HG03175 (cell line): Measurements from ENCODE around the gene EPC2.
"Not testable (repeated sequence)": the region's sequence is repeated elsewhere in the genome, so short reads cannot be mapped to it uniquely, and the experiment has no call there.

Experiments used
- ATAC-seq: cut with Tn5 transposase; IDR thresholded peaks from one replicate; pipeline ENCODE4 v1.9.1; 2021; ENCODE audit warnings: mild to moderate bottlenecking, moderate library complexity; ENCODE audit not compliant: unreplicated experiment

Gene EPC2

DNA sequence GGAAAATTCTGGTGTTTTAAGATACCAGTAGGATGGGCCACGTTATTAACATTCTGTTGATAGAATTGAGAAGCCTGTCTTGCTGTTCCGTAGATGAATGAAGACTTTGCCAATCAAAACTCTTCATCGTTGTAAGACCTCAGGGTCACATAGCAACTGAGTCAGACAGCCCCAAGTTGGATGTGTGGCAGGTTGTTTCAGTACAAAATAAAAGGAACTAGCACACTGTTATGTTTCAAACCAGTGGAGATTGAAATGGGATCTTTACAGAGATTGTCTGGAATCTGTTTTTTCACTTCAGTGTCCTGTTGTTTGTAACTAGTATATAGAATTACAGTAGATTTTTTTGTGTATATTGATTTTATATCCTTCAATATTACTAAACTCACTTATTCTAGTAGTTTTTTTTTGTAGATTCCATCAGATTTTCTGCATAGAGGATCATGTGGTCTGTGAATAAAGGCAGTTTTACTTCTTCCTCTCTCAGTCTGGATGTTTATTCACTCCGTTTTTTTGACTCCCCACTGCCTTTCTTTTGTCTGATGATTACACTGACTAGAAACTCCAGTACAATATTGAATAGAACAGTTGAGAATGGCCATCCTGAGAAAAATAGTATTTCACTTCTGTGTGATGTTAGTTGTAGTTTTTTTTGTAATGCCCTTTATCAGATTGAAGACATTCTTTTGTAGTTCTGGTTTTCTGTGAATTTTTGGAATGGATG is 22.7 kb downstream of the EPC2 start:
- ATAC-seq: no peak

DNA sequence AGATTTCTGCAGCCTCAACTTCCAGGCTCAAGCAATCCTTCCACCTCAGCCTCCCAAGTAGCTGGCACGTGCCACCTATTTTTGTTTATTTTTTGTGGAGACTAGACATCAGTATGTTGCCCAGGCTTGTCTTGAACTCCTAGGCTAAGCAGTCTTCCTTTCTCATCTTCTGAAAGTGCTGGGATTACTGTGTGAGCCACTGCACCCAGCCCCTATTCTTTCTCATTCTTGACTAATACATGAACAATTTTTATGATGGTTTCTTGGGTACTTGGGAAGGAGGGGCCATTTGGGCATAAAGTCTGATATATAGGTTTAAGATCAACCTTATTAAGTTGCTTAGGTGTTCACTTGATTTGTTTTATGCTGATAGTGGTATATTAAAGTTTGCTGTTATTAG is 26.2 kb downstream of the EPC2 start:
- no peak for ATAC-seq

DNA sequence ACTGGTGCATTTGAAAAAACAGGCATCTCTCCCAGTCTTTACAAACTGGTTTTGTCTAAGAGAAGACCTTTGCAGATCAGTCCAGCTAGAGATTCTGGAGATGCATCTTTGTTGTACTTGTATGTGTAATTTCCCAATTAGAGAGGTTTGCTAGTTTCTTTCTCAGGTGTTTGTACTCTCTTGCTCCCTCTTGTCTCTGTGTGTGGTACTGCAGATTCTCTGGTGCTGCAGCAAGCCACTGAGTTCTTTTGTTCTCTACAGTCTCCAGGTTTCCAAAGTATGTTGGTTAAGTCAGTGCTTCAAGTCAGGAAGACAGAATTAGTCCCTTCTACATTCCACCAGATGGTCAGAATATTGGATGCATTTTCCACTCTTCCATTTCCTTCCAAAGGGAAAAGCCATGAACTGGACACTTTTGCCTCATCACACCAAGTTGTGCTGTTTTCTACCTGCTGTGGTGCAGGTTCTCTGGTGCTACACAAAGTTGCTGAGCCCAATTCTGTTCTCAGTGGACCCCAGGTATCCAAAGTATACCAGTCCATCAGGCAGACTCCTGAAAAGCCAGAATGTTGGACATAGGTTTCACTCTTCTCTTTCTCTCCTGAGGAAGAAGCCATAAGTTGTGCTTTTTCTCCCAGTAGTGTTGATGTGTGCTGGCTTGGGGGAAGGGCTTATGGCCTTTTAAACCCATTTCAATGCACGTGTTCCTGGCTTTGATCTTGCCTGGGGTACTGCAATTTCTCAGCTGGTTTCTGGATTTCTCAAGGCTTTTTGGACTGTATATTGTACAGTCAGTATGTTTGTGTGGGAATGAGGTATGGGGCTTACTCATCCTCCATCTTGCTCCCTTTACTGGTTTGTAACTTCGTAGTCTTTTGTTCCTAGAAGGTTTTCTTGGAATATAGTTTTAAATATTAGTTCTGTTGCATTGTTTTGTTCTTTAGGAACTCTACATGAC is 29.8 kb downstream of the EPC2 start:
- ATAC-seq: peak; percentile 80

DNA sequence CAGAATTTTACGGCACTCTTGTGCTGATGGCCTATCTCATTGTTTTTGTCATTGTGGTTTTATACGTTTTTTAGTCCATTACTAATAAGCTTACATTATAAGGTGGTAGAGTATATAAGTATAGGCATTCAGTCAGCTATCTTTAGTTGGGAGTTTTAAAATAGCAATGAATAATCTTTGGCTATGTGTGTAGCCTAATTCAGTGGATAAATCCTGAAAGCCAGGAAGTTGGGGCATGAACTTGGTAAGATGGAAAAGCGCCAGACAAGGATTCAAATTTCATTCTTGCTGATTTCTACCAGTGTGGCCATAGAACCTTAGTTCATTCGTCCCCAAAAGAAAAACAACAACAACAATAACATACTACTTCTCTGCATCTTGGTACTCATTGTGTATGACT is 31.2 kb downstream of the EPC2 start:
- ATAC-seq: no peak

DNA sequence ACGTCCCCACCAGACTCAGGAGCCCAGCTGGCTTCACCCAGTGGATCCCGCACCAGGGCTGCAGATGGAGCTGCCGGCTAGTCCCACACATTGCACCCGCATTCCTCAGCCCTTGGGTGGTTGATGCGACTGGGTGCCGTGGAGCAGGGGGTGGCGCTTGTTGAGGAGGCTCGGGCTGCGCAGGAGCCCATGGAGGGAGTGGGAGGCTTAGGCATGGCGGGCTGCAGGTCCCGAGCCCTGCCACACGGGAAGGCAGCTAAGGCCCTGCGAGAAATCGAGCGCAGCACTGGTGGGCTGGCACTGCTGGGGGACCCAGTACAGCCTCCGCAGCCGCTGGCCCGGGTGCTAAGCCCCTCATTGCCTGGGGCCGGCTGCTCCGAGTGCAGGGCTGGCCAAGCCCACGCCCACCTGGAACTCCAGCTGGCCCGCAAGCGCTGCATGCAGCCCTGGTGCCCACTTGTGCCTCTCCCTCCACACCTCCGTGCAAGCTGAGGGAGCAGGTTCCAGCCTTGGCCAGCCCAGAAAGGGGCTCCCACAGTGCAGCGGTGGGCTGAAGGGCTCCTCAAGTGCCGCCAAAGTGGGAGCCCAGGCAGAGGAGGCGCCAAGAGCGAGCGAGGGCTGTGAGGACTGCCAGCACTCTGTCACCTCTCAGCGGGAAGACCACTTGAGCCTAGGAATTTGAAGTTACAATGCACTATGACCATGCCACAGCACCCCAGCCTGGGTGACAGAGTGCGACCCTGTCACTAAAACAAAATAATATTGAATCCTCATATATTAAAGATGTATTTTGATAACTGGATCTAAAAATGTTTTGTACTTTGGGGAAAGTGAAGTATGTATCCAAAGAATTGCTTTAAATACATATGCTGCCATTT is 34.0 kb downstream of the EPC2 start:
- not testable (repeated sequence) for ATAC-seq

DNA sequence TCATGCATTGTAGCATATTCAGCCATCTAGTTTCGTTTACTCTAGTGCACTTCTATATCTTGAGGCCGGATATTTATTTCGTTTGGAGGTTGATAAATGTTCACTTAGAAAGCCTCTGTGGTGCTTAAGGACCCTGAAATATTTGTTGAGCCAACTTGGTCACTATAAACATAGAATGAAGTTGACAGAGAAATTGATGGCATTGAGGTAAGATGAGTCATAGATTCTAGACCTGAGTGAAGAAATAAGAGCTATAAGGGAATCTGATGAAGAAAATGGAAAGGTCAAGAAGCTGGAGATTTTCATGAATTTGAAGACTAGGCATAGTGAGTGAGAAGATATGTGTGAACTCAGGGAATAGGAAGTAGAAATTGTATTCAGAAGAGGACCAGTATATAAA is 35.9 kb downstream of the EPC2 start:
- ATAC-seq: no peak

DNA sequence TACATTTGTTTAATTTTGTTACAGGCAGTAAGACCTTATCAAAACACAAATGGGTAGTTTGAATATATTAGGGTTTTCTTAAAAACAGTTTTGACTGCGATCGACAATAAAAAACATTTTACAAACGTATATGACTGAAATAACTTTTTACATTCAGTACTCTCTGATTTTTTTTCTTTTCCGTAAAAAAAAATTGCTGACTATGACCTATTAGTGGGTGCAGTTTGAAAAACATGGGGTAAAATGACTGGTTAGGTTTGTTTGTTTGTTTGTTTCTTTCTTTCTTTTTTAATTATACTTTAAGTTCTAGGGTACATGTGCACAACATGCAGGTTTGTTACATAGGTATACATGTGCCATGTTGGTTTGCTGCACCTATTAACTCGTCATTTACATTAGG is 36.9 kb downstream of the EPC2 start:
- ATAC-seq: no peak

DNA sequence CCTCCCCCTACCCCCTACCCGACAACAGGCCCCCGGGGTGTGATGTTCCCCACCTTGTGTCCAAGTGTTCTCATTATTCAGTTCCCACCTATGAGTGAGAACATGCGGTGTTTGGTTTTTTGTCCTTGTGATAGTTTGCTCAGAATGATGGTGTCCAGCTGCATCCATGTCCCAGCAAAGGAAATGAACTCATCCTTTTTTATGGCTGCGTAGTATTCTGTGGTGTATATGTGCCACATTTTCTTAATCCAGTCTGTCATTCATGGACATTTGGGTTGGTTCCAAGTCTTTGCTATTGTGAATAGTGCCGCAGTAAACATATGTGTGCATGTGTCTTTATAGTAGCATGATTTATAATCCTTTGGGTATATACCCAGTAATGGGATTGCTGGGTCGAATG is 37.3 kb downstream of the EPC2 start:
- not testable (repeated sequence) for ATAC-seq

DNA sequence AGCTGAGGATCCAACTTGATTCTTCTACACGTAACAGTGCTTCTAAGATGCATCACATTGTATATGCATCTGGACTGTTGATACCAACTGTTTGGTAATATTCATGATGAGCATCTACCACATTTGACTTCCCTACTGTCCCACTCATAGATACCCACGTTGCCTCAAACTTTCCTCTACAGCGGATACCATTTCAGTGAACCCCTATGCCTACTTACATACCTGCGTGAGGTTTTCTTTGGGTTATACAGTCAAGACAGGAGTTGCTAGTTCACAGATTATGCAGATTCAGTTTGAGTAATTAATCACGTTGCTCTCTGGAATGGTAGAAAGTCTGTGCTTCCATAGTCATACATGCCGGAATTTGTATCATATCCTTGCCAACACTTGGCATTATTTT is 40.0 kb downstream of the EPC2 start:
- no peak for ATAC-seq

DNA sequence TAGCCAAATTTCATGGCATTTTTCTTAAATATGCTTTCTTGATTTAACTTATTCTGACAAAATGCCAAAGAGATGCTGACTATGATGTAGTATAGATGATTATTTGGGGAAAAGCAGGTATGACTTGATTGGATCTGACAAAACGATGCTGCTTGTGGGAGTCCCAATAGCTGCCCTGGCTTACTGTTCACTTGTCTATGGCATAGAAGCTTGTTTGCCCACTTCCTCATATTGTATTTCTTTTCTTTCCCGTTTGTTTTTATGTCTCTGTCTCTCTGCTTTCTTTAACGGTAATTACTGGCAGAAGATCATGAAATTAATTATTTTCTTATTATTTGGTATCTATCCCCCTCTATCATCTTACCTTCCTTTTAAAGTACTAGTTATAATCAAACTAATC is 43.0 kb downstream of the EPC2 start:
- no peak for ATAC-seq

DNA sequence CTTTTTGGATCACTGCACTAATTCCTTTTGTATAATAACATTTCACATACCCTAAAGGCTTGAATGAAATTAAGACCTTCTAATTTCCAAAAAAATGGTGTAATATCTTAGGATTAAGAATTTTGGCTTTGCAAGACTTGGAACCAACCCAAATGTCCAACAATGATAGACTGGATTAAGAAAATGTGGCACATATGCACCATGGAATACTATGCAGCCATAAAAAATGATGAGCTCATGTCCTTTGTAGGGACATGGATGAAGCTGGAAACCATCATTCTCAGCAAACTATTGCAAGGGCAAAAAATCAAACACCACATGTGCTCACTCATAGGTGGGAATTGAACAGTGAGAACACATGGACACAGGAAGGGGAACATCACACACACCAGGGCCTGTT is 43.5 kb downstream of the EPC2 start:
- ATAC-seq: not testable (repeated sequence)

DNA sequence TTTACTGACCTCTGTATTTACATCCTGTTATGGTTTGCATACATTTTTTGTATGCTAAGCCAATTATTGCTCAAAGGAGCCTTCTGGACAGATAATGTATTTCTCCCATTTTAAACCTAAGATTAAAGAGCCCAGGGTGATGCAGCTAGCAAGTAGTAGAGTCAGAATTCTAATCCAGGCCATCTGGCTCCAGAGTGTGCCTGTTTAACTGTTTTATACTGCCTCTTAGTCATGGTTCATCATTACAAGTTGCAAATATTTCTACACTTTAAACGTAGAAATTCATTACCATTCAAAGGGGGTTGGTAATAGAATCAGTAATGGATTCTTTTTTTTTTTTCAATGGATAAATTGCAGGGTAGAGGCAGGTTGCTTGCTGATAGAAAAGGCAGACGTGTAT is 52.4 kb downstream of the EPC2 start:
- ATAC-seq: no peak

DNA sequence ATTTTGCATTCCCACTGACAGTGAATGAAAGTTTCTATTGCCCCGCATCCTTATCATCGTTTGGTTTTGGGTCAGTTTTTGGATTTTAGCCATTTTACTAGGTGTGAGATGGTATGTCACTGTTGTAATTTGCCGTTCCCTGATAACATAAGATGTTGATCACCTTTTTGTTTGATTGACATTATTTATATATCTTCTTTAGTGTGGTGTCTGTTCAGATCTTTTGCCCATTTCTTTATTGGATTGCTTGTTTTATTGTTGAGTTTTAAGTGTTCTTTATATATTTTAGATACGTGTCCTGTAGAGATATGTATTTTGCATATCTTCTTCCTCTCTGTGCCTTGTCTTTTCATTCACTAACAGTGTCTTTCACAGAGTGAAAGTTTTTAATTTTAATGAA is 55.3 kb downstream of the EPC2 start:
- ATAC-seq: no peak

DNA sequence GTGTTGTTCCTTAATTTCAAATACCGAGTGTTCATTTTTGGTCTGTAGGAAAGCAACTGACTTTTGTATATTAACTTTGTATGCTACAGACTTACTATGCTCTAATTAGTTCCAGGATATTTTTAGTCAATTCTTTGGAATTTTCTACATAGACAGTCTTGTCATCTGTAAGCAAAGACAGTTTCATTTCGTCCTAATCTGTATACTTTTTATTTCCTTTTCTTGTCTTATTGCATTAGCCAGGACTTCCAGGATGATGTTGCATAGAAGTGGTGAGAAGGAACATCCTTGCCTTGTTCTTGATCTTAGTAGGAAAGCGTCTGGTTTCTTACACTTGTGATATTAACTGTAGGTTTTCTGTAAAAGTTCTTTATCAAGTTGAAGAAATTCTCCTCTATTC is 56.5 kb downstream of the EPC2 start:
- ATAC-seq: no peak

DNA sequence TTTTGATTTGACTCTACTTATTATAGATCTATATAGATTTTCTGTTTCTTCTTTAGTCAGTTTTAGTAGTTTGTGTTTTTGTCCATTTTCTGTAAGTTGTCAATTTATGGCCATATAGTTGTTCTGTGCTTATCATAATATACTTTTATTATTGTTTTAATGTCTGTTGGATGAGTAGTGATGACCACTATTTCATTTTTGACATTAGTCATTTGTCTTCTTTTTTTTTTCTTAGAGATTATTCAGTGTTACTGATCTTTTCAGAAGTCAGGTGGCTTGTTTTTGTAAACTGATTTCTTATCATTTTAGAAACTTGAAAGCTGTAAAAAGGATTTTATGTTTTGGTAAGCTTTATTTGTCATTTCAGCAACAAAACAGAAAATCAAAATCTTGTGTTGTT is 57.3 kb downstream of the EPC2 start:
- no peak for ATAC-seq

DNA sequence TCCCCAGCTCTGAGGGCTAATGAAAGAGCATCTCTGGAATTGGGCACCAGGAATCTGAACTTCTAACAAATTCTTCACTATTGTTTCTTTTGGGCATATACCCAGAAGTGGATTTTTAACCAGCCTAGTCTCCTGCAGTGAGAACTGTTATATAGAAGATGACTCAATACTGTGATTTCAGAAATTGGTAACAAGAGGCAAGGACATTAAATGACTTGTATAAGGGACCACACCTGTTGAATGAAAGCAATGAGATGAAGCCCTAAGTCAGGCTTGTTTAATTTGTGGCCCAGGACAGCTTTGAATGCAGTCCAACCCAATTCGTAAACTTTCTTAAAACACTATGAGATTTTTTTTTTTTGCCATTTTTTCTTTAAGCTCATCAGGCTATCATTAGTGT is 57.9 kb downstream of the EPC2 start:
- ATAC-seq: no peak

DNA sequence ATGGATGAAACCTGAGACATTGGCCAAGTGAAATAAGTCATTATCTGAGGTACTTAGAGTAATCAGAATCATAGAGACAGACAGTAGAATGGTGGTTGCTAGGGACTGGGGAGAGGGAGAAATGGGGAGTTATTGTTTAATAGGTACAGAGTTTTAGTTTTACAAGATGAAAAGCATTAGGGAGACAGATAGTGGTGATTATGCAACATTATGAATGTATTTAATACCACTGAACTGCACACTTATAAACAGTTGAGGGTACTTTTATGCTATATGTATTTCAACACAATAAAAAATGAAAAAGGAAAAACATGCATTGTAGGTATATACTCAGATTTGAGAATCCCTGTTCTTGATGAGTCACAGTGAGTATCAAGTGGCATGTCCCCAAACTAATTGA is 59.7 kb downstream of the EPC2 start:
- ATAC-seq: no peak

DNA sequence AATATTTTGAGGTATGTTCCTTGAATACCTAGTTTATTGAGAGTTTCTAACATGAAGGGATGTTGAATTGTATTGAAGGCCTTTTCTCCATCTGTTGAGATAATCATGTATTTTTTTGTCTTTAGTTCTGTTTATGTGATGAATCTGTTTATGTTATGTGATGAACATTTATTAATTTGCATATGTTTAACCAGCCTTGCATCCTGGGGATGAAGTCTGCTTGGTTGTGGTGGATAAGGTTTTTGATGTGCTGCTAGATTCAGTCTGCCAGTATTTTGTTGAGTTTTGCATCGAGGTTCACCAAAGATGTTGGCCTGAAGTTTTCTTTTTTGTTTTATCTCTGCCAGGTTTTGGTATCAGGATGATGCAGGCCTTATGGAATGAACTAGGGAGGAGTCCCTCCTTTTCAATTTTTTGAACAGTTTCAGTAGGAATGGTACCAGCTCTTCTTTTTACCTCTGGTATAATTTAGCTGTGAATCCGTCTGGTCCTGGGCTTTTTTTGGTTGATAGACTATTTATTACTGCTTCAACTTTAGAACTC is 71.9 kb downstream of the EPC2 start:
- no peak for ATAC-seq

DNA sequence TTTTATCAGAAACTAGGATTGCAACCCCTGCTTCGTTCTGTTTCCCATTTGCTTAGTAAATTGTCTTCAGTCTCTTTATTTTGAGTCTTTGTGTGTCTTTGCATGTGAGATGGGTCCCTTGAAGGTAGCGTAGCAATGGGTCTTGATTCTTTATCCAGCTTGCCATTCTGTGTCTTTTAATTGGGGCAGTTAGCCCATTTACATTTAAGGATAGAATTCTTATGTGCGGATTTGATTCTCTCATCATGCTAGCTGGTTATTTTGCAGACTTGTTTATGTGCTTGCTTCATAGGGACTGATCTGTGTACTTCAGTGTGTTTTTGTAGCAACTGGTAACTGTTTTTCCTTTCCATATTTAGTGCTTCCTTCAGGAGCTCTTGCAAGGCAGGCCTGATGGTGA is 73.5 kb downstream of the EPC2 start:
- no peak for ATAC-seq

DNA sequence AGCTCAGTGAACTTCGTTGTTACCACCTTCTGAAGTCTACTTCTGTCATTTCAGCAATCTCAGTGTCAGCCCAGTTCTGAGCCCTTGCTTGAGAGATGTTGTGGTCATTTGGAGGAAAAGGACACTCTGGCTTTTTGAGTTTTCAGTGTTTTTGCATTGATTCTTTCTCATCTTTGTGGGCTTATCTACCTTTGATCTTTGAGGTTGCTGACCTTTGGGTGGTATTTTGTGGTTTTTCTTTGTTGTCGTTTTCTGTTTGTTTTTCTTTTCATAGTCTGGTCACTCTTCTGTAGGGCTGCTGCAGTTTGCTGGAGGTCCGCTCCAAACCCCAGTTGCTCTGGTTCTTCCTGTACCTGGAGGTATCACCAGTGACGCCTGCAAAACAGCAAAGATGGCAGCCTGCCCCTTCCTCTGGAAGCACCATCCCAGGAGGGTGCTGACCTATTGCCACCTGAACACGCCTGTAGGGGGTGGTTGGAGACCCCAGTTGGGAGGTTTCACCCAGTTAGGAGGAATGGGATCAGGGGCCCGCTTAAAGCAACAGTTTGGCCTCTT is 74.7 kb downstream of the EPC2 start:
- no peak for ATAC-seq
